Ovary (tissue), 9 donors: ENCODE results near the gene SHMT2. TPM values are rescaled to one million over a fixed set of nuclear protein-coding genes. Genes with fewer than 3 reads are reported as not detected.
A peak's percentile ranks its signal among the peaks of the same experiment; 100 is the strongest.
"Not testable (repeated sequence)": the region's sequence is repeated elsewhere in the genome, so short reads cannot be mapped to it uniquely, and the experiment has no call there.

ENCODE experiments used
- DNase-seq, 5 donors: peaks; one replicate each; pipeline ENCODE4 v3.0.0-alpha.2; 2019 to 2020
- H3K27ac ChIP-seq, 2 donors: fragments of 200-600 bp; one replicate each; pipeline versions ENCODE4 v1.5.1 to v1.8.0; 2019 to 2022
- H3K27me3 ChIP-seq: fragments of 200-600 bp; one replicate; pipeline ENCODE4 v1.8.0; 2022
- H3K36me3 ChIP-seq: fragments of 200-600 bp; sonication (generic); one replicate; pipeline ENCODE4 v1.5.1; 2019
- H3K4me1 ChIP-seq: one replicate; pipeline ENCODE4 v1.8.1; 2013; ENCODE audit warnings: mild to moderate bottlenecking, moderate library complexity; ENCODE audit not compliant: insufficient read depth
- H3K4me3 ChIP-seq: fragments of 200-600 bp; sonication (generic); one replicate; pipeline ENCODE4 v1.5.1; 2017
- H3K9me3 ChIP-seq, 2 donors: fragments of 200-600 bp in 1 of 2; sonication (generic) in 1 of 2; one replicate each; pipeline versions ENCODE4 v1.5.1 to v1.8.1; 2013 to 2019; ENCODE audit warnings: mild to moderate bottlenecking in 1 of 2, moderate library complexity in 1 of 2
- CTCF ChIP-seq, 3 donors: fragments of 450-650 bp in 2 of 3; fragments of 200-600 bp in 1 of 3; IDR thresholded peaks; one replicate each; pipeline versions ENCODE4 v1.5.1 to v1.8.0; 2016 to 2022; ENCODE audit warnings: antibody characterized with exemption in 3 of 3, mild to moderate bottlenecking in 1 of 3
- EP300 ChIP-seq: sonication (generic); formaldehyde crosslinking; IDR thresholded peaks from one replicate; pipeline ENCODE4 v1.6.1; 2017; ENCODE audit warnings: antibody characterized with exemption
- POLR2A ChIP-seq: fragments of 450-650 bp; IDR thresholded peaks from one replicate; pipeline ENCODE4 v1.6.1; 2017; ENCODE audit warnings: antibody characterized with exemption, mild to moderate bottlenecking, moderate library complexity
- WGBS, 3 donors: extraction: QIAGEN DNeasy Blood & Tissue Kit in 1 of 3; methylation state at CpG; one replicate each; pipeline versions ENCODE4 v1.1.5 to v1.1.7; 2013 to 2017; 5-methylcytosine and 5-hydroxymethylcytosine counted together
- intact Hi-C, 4 donors: fragments of 100-400 bp; cut with DNase I; formaldehyde crosslinking; loops; one replicate each; pipeline versions ENCODE4 v1.11.0 to v1.15.1; 2022 to 2023
- microRNA counts: library from miRNA; unstranded; fragments of <30 nt; microRNA quantifications from one replicate; lab custom pipeline; 2016
- microRNA-seq, 3 donors: library from miRNA; unstranded; fragments of <30 nt; microRNA quantifications; one replicate each; pipeline versions ENCODE4 to v1.2.0, GENCODE V29; 2019 to 2020
- polyA plus RNA-seq, 2 donors: library from polyadenylated mRNA; stranded (reverse); fragments of 200-250 nt in 1 of 2; fragments of 350-450 nt in 1 of 2; fragmentation: Illumina TruSeq in 1 of 2; extraction: RNeasy Lipid Tissue Mini Kit (QIAGEN cat#74804) in 1 of 2; gene quantifications; one replicate each; pipeline ENCODE4 v1.2.3, GENCODE V29; 2013 to 2014
- small RNA-seq: library from RNA; depleted of rRNA; stranded (forward); fragments of <200 nt; gene quantifications from one replicate; pipeline ENCODE3, GENCODE V24; 2016
- total RNA-seq, 7 donors: library from RNA; depleted of rRNA in 2 of 7; stranded (reverse); fragments of >200 nt in 2 of 7; fragmentation: NEBNext Ultra II Directional in 3 of 7; extraction: Animal tissue kit (Norgen Biotek cat#: 25700) in 3 of 7; gene quantifications; one replicate each; pipeline versions ENCODE4 v1.1.0 to v1.2.4, GENCODE V29; 2016 to 2023
- donor health status: DM: no; HTN: no; CAD: no; lungs with moderate emphysema.
- donor health status: DM: no; HTN: no; CAD: no.
- donor health status: Bipolar disorder and iron deficiency.
- donor health status: DM: yes; HTN: yes; CAD: no.
- donor health status: DM: no; HTN: no; CAD: no.
- donor health status: DM: yes; HTN: yes; CAD: no.

SHMT2 gene
- total and polyA plus RNA-seq, 9 donors = 23.0 to 185 (median 42.0) TPM

GRCh38 chr12:57276935-57277563 lies 47.5 kb downstream of the SHMT2 start:
- no peak for DNase-seq
- intact Hi-C loops = no loop called here
- 80 to 86% (median 82%) methylated on average over 4 of the region's 4 CpGs for WGBS, 3 donors

GRCh38 chr12:57278465-57279381 lies 49.2 kb downstream of the SHMT2 start:
- Histone ChIP-seq H3K27me3 (no peaks in the 10 kb centered on the region), H3K4me3 (no peak overlapping the region), H3K27ac (no peak overlapping the region), H3K4me1 (no peaks in the 10 kb centered on the region), H3K36me3 (no peaks in the 10 kb centered on the region), H3K9me3 (no peaks in the 10 kb centered on the region)
- WGBS, 3 donors = 90 to 92% (median 91%) methylated on average over 15 of the region's 15 CpGs
- TF ChIP-seq CTCF (IDR thresholded peaks at IDR 0.05) = no peak
- TF ChIP-seq EP300 = no peak
- no peak for TF ChIP-seq POLR2A
- intact Hi-C loops = no loop called here
- no peak for DNase-seq

More at GRCh38 chr12:57276935-57277563, 47.5 kb downstream of the SHMT2 start:
- Histone ChIP-seq H3K36me3 (no peaks in the 10 kb centered on the region), H3K9me3 (no peaks in the 10 kb centered on the region), H3K4me3 (no peak overlapping the region), H3K27me3 (no peaks in the 10 kb centered on the region), H3K4me1 (peaks cover 5% of the 10 kb centered on the region), H3K27ac (no peak overlapping the region)
- TF ChIP-seq CTCF (IDR thresholded peaks at IDR 0.05) (no peak), EP300 (no peak), POLR2A (no peak)

- DNase-seq = no peak
- Histone ChIP-seq H3K4me3 (no peak overlapping the region), H3K4me1 (no peaks in the 10 kb centered on the region), H3K27me3 (no peaks in the 10 kb centered on the region), H3K27ac (no peak overlapping the region), H3K9me3 (no peaks in the 10 kb centered on the region), H3K36me3 (no peaks in the 10 kb centered on the region)
- TF ChIP-seq POLR2A (no peak), CTCF (IDR thresholded peaks at IDR 0.05) (no peak), EP300 (no peak)
- intact Hi-C loops = no loop called here
- 65 to 72% (median 67%) methylated on average over 9 of the region's 9 CpGs for WGBS, 3 donors
Observed at GRCh38 chr12:57280211-57281062, 50.9 kb downstream of the SHMT2 start.

- 83 to 89% (median 85%) methylated on average over 12 of the region's 12 CpGs for WGBS, 3 donors
- H3K4me1 ChIP-seq, H3K4me3 ChIP-seq, intact Hi-C loops, DNase-seq, H3K36me3 ChIP-seq, H3K9me3 ChIP-seq, H3K27ac ChIP-seq, H3K27me3 ChIP-seq: not testable (repeated sequence)
Observed at GRCh38 chr12:57282073-57282472, 52.6 kb downstream of the SHMT2 start.

MicroRNA genes within 50 kb of the gene (microRNA counts, 767-probe panel; counts per million panel counts)
- microRNA hsa-miR-1228-3p (lab: Ali Mortazavi, UCI) = 530 counts per million, percentile 78 among the panel's probes with 10 or more counts

Small RNA genes lying within 50 kb of the gene (microRNA-seq; reads per million reads assigned to microRNA genes)
- gene MIR1228 = 0 to 1.1 (median 0.36) reads per million in 3 donors

Small RNA genes lying within 50 kb of the gene (small RNA-seq; reads per million reads assigned to genes)
- not detected for gene MIR1228

Other genes with a start within 250 kb of the SHMT2 start
- 10 to 100 TPM in 1 of 7 donors, 1 to 10 TPM in 6; 3.3 to 10.4 (median 7.4) TPM for gene ZBTB39, start 223.2 kb upstream of the SHMT2 start, total RNA-seq
- 1 to 10 TPM; 2.9 to 7.1 TPM for gene ZBTB39, start 223.2 kb upstream of the SHMT2 start, polyA plus RNA-seq
- not detected for gene TAC3, start 213.2 kb upstream of the SHMT2 start, total RNA-seq
- gene TAC3, start 213.2 kb upstream of the SHMT2 start, polyA plus RNA-seq = 1 to 10 TPM in 1 of 2 donors, under 1 TPM in 1; 0.40 to 2.2 TPM
- gene MYO1A, start 179.6 kb upstream of the SHMT2 start, total RNA-seq = 1 to 10 TPM in 1 of 7 donors, under 1 TPM in 4, not detected in 2; 0.10 to 2.6 (median 0.23) TPM
- under 1 TPM; 0.08 to 0.38 TPM for gene MYO1A, start 179.6 kb upstream of the SHMT2 start, polyA plus RNA-seq
- gene NEMP1, start 150.9 kb upstream of the SHMT2 start, total RNA-seq = 10 to 100 TPM in 5 of 7 donors, 1 to 10 TPM in 2; 6.8 to 14.9 (median 10.8) TPM
- 10 to 100 TPM in 1 of 2 donors, 1 to 10 TPM in 1; 5.8 to 11.1 TPM for gene NEMP1, start 150.9 kb upstream of the SHMT2 start, polyA plus RNA-seq
- 100 to 1,000 TPM in 1 of 7 donors, 10 to 100 TPM in 6; 37.6 to 103 (median 70.8) TPM for gene NAB2, start 140.6 kb upstream of the SHMT2 start, total RNA-seq
- gene NAB2, start 140.6 kb upstream of the SHMT2 start, polyA plus RNA-seq = 10 to 100 TPM; 27.5 to 47.4 TPM
- 100 to 1,000 TPM in 5 of 7 donors, 10 to 100 TPM in 2; 67.4 to 211 (median 168) TPM for gene STAT6, start 118.3 kb upstream of the SHMT2 start, total RNA-seq
- gene STAT6, start 118.3 kb upstream of the SHMT2 start, polyA plus RNA-seq = 100 to 1,000 TPM; 145 to 158 TPM
- gene LRP1, start 101.2 kb upstream of the SHMT2 start, total RNA-seq = 100 to 1,000 TPM; 148 to 640 (median 405) TPM
- 100 to 1,000 TPM in 1 of 2 donors, 10 to 100 TPM in 1; 76.4 to 168 TPM for gene LRP1, start 101.2 kb upstream of the SHMT2 start, polyA plus RNA-seq
- not detected for gene LRP1-AS, start 82.1 kb upstream of the SHMT2 start, total RNA-seq
- not detected for gene LRP1-AS, start 82.1 kb upstream of the SHMT2 start, polyA plus RNA-seq
- under 1 TPM in 1 of 7 donors, not detected in 6; 0.20 TPM for gene NXPH4, start 12.9 kb upstream of the SHMT2 start, total RNA-seq
- under 1 TPM in 1 of 2 donors, not detected in 1; 0.13 TPM for gene NXPH4, start 12.9 kb upstream of the SHMT2 start, polyA plus RNA-seq
- gene STAC3, start 21.5 kb downstream of the SHMT2 start, total RNA-seq = 1 to 10 TPM in 6 of 7 donors, under 1 TPM in 1; 0.66 to 2.3 (median 1.8) TPM
- gene STAC3, start 21.5 kb downstream of the SHMT2 start, polyA plus RNA-seq = 1 to 10 TPM in 1 of 2 donors, under 1 TPM in 1; 0.77 to 2.9 TPM
- 10 to 100 TPM; 24.3 to 81.4 (median 65.6) TPM for gene R3HDM2, start 201.3 kb downstream of the SHMT2 start, total RNA-seq
- gene R3HDM2, start 201.3 kb downstream of the SHMT2 start, polyA plus RNA-seq = 10 to 100 TPM; 33.5 to 66.9 TPM
- under 1 TPM in 2 of 7 donors, not detected in 5; 0.12 to 0.27 TPM for gene INHBC, start 205.1 kb downstream of the SHMT2 start, total RNA-seq
- under 1 TPM; 0.07 to 0.12 TPM for gene INHBC, start 205.1 kb downstream of the SHMT2 start, polyA plus RNA-seq
- gene INHBE, start 225.6 kb downstream of the SHMT2 start, total RNA-seq = not detected
- gene INHBE, start 225.6 kb downstream of the SHMT2 start, polyA plus RNA-seq = not detected
- 1 to 10 TPM in 2 of 7 donors, under 1 TPM in 4, not detected in 1; 0.48 to 4.1 (median 0.74) TPM for gene GLI1, start 230.1 kb downstream of the SHMT2 start, total RNA-seq
- 1 to 10 TPM; 2.2 to 4.1 TPM for gene GLI1, start 230.1 kb downstream of the SHMT2 start, polyA plus RNA-seq